ENCODE measurements around the gene LCE3A.

DNA sequence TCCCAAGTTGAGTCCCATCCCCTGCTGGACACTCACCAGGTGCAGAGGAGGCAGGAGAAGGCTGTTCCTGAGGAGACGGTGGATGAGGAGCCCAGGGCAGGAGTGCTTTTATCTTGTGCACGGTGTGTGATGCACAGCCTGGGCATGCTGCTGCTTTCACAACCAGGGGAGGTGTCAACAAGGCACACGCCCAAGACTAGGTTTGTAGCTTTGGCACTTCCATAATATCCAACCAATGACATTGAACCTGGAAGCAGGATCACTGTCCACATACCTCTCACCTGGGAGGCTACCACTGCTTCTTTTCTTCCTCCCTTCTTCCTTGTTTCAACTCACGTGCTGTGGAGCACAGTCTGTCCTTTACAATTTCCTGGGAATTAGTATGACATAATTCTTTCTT is 42.5 kb downstream of the LCE3A start, which contains the start of gene LCE3D:
- TF ChIP-seq, protein P1, sequence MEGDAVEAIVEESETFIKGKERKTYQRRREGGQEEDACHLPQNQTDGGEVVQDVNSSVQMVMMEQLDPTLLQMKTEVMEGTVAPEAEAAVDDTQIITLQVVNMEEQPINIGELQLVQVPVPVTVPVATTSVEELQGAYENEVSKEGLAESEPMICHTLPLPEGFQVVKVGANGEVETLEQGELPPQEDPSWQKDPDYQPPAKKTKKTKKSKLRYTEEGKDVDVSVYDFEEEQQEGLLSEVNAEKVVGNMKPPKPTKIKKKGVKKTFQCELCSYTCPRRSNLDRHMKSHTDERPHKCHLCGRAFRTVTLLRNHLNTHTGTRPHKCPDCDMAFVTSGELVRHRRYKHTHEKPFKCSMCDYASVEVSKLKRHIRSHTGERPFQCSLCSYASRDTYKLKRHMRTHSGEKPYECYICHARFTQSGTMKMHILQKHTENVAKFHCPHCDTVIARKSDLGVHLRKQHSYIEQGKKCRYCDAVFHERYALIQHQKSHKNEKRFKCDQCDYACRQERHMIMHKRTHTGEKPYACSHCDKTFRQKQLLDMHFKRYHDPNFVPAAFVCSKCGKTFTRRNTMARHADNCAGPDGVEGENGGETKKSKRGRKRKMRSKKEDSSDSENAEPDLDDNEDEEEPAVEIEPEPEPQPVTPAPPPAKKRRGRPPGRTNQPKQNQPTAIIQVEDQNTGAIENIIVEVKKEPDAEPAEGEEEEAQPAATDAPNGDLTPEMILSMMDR (IDR thresholded peaks at IDR 0.05; ENCODE audit: poor library complexity): no peak
- no peak for TF ChIP-seq EZH2 (IDR thresholded peaks at IDR 0.05; ENCODE audit: borderline replicate concordance)

All from hepatocyte (in vitro differentiated cells).